Right lobe of liver (tissue), 4 donors: ENCODE measurements around the gene AK3.

Experiments used
- CTCF ChIP-seq, 4 donors: fragments of 200-600 bp in 3 of 4; fragments of 450-650 bp in 1 of 4; IDR thresholded peaks; one replicate each; pipeline versions ENCODE4 v1.5.1 to v1.8.0; 2016 to 2022; ENCODE audit warnings: antibody characterized with exemption in 4 of 4, mild to moderate bottlenecking in 2 of 4
- POLR2A ChIP-seq: fragments of 450-650 bp; IDR thresholded peaks from one replicate; pipeline ENCODE4 v1.6.1; 2017; ENCODE audit warnings: antibody characterized with exemption, mild to moderate bottlenecking
- donor health status: DM: no; HTN: no; CAD: no.
- donor health status: DM: no; HTN: no; CAD: no.
- donor health status: DM: no; HTN: yes; CAD: no.

- TF ChIP-seq CTCF (IDR thresholded peaks at IDR 0.05) (no peak), POLR2A (no peak)
Observed at GRCh38 chr9:4784403-4784802, 43.4 kb upstream of the AK3 start.
